ENCODE data around the gene PLIN5.

PLIN5 gene

DNA sequence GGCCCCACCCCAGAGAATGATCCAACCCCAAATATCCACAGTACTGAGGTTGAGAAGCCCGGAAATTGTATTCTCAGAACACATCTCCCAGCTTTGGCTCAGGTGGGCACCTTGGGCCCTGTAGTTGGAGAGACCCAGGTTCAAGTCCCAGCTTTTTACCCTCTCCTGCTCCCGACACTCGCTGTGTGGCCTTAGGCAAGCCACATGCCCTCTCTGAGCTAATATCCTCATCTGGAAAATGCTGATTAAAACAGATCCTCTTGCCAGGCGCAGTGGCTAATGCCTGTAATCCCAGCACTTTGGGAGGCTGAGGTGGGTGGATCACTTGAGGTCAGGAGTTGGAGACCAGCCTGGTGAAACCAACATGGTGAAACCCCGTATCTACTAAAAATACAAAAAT is 19.3 kb downstream of the PLIN5 start:
- no peak overlapping the region for H3K4me3 Mint-ChIP-seq
- no peaks in the 10 kb centered on the region for H3K9me3 Mint-ChIP-seq
- no peak overlapping the region for H3K27ac Mint-ChIP-seq

DNA sequence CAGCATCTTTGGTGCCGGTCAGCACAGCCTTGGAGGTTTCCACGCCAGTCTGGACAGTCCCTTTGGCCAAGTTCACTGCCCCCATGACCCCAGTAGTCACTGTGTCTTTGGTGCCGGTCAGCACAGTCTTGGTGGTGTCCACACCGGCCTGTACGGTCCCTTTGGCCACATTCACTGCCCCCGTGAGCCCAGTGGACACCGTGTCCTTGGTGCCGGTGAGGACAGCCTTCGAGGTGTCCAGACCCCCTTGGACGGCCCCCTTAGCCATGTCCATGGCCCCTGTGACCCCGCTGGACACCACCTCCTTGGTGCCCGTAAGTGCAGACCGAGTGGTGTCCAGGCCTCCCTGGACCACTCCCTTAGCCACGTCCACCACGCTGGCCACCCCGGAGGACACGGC is 21.8 kb downstream of the PLIN5 start:
- DNase-seq (ENCODE audit: low spot score in 2 of 2) (no peak), ATAC-seq (ENCODE audit: low read depth) (no peak)
- H3K27me3 Mint-ChIP-seq, result peaks cover 3% of the 10 kb centered on the region
- no peaks in the 10 kb centered on the region for H3K4me1 Mint-ChIP-seq
- no peaks in the 10 kb centered on the region for H3K36me3 Mint-ChIP-seq
- no peaks in the 10 kb centered on the region for H3K9me3 Mint-ChIP-seq
- H3K4me3 Mint-ChIP-seq, result no peak overlapping the region
- H3K27ac Mint-ChIP-seq, result no peak overlapping the region

More for the DNA sequence above, 19.3 kb downstream of the PLIN5 start:
- DNase-seq (ENCODE audit: low spot score in 2 of 2), result no peak
- ATAC-seq (ENCODE audit: low read depth), result no peak
- H3K27me3 Mint-ChIP-seq, result peaks cover 12% of the 10 kb centered on the region
- no peaks in the 10 kb centered on the region for H3K36me3 Mint-ChIP-seq
- H3K4me1 Mint-ChIP-seq, result no peaks in the 10 kb centered on the region

DNA sequence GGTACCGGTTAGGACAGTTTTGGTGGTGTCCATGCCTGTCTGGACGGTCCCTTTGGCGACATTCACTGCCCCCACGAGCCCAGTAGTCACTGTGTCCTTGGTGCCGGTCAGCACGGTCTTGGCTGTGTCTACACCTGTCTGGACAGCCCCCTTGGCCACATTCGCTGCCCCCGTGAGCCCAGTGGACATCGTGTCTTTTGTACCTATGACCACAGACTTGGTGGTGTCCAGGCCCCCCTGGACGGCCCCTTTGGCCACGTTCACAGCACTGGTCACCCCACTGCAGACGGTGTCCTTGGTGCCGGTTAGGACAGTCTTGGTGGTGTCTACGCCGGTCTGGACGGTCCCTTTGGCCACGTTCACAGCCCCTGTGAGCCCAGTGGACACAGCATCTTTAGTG is 23.0 kb downstream of the PLIN5 start:
- no peak for ATAC-seq (ENCODE audit: low read depth)
- Mint-ChIP-seq H3K36me3 (no peaks in the 10 kb centered on the region), H3K27me3 (peaks cover under 1% of the 10 kb centered on the region), H3K9me3 (no peaks in the 10 kb centered on the region), H3K4me1 (no peaks in the 10 kb centered on the region), H3K27ac (no peak overlapping the region), H3K4me3 (no peak overlapping the region)
- DNase-seq (ENCODE audit: low spot score in 2 of 2), result no peak

DNA sequence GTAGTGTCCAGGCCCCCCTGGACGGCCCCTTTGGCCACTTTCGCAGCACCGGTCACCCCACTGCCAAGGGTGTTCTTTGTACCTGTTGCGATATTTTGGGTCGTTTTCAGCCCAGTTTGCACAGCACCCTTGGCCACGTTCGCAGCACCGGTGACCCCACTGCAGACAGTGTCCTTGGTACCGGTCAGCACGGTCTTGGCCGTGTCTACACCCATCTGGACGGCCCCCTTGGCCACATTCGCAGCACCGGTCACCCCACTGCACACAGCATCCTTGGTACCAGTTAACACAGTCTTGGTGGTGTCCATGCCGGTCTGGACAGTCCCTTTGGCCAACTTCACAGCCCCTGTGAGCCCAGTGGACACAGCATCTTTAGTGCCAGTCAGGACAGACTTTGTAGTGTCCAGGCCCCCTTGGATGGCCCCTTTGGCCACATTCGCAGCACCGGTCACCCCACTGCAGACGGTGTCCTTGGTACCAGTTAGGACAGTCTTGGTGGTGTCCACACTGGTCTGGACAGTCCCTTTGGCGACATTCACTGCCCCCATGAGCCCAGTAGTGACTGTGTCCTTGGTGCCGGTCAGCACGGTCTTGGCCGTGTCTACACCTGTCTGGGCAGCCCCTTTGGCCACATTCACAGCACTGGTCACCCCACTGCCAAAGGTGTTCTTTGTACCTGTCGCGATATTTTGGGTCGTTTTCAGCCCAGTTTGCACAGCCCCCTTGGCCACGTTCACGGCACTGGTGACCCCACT is 23.5 kb downstream of the PLIN5 start:
- H3K4me3 Mint-ChIP-seq, result no peak overlapping the region
- no peaks in the 10 kb centered on the region for H3K36me3 Mint-ChIP-seq
- H3K9me3 Mint-ChIP-seq, result no peaks in the 10 kb centered on the region
- no peaks in the 10 kb centered on the region for H3K27me3 Mint-ChIP-seq
- ATAC-seq (ENCODE audit: low read depth) (no peak), DNase-seq (ENCODE audit: low spot score in 2 of 2) (no peak)
- H3K4me1 Mint-ChIP-seq, result no peaks in the 10 kb centered on the region
- no peak overlapping the region for H3K27ac Mint-ChIP-seq

DNA sequence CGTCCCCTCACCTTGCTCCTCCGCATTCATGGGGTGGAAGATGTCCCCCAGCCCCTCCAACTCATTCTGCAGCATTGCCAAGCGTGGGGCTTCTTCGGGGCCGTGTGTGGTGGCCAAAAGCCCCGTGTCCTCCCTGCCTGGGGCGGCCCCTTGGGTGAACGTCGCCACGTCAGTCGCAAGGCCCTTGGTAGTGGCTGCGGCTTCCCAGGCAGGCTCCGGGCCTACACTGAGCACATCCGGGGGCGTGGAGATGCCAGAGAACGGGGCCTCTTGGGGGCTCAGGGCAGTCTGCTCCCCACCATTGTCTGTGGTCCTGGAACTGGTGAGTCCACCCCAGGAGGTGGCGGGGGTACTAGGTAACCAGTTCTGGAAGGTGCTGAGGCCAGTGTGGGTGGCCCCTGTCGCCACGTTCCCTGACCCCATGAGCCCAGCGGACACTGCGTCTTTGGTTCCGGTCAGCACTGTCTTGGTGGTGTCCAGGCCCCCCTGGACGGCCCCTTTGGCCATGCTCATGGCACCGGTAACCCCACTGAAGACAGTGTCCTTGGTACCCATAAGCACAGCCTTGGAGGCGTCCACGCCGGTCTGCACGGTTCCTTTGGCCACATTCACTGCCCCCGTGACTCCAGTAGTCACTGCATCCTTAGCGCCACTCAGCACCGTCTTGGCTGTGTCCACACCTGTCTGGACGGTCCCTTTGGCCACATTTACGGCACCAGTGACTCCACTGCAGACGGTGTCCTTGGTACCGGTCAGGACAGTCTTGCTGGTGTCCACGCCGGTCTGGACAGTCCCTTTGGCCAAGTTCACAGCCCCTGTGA is 24.4 kb downstream of the PLIN5 start:
- H3K36me3 Mint-ChIP-seq, result peaks cover 7% of the 10 kb centered on the region
- peaks cover 2% of the 10 kb centered on the region for H3K9me3 Mint-ChIP-seq
- no peak overlapping the region for H3K27ac Mint-ChIP-seq
- H3K4me1 Mint-ChIP-seq, result peaks cover 3% of the 10 kb centered on the region
- no peak for DNase-seq (ENCODE audit: low spot score in 2 of 2)
- ATAC-seq (ENCODE audit: low read depth), result no peak
- no peak overlapping the region for H3K4me3 Mint-ChIP-seq
- H3K27me3 Mint-ChIP-seq, result no peaks in the 10 kb centered on the region

DNA sequence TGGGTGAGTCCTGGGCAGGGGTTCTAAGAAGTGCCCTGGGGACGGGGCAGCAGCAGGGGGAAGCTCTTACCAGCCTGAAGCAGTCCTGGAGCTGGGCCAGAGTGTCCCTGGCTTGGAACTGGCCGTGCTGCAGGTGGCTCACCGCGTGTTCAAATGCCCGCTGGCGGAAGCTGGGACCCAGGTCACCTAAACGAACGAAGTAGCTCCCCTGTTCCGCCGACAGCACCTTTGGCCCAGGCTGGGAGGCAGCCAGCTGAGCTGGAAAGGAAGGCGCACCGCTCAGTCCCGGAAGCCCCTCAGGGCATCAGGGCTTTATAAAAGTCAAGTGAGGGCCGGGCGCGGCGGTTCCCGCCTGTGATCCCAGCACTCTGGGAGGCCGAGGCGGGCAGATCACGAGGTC is 26.3 kb downstream of the PLIN5 start:
- no peak for ATAC-seq (ENCODE audit: low read depth)
- Mint-ChIP-seq H3K4me3 (no peak overlapping the region), H3K27ac (no peak overlapping the region), H3K9me3 (peaks cover 2% of the 10 kb centered on the region), H3K36me3 (peaks cover 12% of the 10 kb centered on the region), H3K27me3 (no peaks in the 10 kb centered on the region), H3K4me1 (peaks cover 3% of the 10 kb centered on the region)
- DNase-seq (ENCODE audit: low spot score in 2 of 2), result no peak

DNA sequence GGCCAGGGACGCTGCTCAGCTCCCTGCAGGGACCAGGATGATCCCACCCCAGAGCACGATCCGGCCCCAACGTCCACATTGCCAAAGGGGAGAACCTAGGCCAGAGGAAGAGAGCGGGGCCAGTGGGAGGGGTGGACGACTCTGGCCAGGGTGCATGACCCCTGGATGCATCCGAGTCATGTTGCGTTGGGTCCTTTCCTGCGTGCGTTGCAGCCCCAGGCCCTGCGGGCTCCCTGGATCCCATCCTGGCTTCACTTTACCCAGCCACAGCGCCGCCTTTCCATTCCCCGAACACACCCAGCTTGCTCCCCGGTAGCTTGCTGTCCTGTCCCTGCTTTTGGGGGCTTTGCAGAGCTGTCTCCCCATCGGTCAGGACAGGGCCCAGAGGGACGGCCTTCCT is 27.2 kb downstream of the PLIN5 start:
- Mint-ChIP-seq H3K27me3 (no peaks in the 10 kb centered on the region), H3K4me3 (no peak overlapping the region), H3K36me3 (peaks cover 12% of the 10 kb centered on the region), H3K27ac (no peak overlapping the region), H3K4me1 (peaks cover 3% of the 10 kb centered on the region), H3K9me3 (peaks cover 2% of the 10 kb centered on the region)
- DNase-seq (ENCODE audit: low spot score in 2 of 2), result no peak
- no peak for ATAC-seq (ENCODE audit: low read depth)

DNA sequence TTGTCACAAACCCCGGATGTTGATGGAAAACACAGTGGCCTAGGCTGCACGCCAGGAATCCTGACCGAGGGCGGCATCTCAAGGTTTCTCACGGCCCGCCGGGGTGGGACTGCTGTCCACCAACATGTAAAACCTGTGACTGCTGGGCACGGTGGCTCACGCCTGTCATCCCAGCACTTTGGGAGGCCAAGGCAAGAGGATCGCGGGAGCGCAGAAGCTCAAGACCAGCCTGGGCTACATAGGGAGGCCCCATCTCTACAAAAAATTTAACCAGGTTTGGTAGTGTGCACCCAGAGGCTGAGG is 27.9 kb downstream of the PLIN5 start:
- Mint-ChIP-seq H3K4me1 (peaks cover 3% of the 10 kb centered on the region), H3K27ac (no peak overlapping the region), H3K4me3 (no peak overlapping the region), H3K9me3 (peaks cover 2% of the 10 kb centered on the region), H3K36me3 (peaks cover 12% of the 10 kb centered on the region), H3K27me3 (no peaks in the 10 kb centered on the region)
- ATAC-seq (ENCODE audit: low read depth) (no peak), DNase-seq (ENCODE audit: low spot score in 2 of 2) (no peak)

DNA sequence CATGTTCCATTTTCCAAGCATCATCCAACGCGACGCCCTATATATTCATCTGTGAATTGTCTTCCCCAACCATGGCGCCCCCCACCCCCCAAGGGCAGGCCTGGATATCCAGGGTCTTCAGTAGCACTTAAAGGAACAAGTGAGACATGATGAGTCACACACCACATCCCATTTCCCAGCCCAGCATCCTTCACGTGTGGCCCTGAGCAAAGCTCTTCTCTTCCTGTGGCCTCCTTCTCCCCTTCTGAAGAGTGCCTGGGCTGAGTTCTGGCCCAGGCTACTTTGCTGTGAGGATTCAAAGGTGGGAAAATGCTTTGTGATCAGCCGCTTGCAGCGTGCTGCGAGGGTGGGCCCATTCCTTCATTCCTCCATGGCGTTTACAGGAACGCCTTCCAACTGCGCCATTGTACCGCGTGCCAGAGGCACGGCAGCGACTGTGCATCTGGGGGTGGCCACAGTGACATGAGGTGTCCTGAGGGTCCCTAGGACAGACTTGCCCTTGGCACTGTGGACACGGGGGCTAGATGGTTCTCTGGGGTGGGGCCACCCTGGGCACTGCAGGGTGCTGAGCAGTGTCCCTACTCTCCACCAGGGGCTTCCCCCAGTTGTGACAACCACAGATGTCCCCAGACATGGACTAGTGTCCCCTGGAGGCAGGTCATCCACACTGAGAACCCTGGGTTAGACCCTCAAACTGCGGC is 28.4 kb downstream of the PLIN5 start:
- Mint-ChIP-seq H3K9me3 (peaks cover 2% of the 10 kb centered on the region), H3K36me3 (peaks cover 12% of the 10 kb centered on the region), H3K27me3 (no peaks in the 10 kb centered on the region), H3K4me1 (peaks cover 3% of the 10 kb centered on the region), H3K27ac (no peak overlapping the region), H3K4me3 (no peak overlapping the region)
- DNase-seq (ENCODE audit: low spot score in 2 of 2) (no peak), ATAC-seq (ENCODE audit: low read depth) (no peak)

DNA sequence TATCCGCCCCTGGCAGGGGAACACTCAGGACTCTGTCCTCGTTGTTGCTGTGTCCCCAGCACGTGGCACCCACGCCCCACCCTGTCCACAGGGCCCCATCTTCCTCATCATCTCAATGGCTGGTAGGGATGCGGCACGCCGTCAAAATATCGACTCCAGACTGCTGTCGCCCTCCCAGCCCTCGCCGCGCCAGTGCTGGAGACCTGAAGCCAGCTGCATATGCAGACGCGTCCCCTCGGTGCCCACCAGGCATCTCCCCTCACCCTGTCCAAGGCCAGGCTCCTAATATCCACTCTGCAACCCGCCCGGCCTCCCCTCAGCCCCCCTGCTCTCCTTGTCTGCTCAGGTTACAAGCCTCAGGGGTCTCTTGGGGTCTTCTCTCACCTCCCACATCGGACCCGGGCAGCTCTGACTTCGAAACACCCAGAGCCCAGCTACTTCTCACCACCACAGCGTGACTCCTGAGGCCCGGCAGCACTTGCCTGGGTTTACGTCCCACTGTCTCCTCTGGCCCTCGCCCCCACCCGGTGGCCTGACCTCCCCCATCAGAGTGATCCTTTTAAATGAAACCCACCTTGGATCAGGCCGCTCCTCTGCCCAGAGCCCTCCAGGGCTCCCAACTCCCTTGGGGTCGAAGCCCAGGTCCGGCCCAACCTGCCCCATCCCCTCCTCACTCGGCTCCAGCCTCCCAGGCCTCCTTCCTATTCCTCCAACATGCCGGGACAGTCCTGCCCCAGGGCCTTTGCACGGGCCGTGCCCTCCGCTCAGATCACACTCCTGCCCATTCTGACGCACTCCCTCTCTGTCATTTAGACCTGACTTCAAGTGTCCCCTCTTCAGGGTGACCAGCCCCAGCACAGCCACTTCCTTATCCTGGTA is 29.2 kb downstream of the PLIN5 start:
- no peak for DNase-seq (ENCODE audit: low spot score in 2 of 2)
- Mint-ChIP-seq H3K9me3 (peaks cover 2% of the 10 kb centered on the region), H3K27ac (no peak overlapping the region)

DNA sequence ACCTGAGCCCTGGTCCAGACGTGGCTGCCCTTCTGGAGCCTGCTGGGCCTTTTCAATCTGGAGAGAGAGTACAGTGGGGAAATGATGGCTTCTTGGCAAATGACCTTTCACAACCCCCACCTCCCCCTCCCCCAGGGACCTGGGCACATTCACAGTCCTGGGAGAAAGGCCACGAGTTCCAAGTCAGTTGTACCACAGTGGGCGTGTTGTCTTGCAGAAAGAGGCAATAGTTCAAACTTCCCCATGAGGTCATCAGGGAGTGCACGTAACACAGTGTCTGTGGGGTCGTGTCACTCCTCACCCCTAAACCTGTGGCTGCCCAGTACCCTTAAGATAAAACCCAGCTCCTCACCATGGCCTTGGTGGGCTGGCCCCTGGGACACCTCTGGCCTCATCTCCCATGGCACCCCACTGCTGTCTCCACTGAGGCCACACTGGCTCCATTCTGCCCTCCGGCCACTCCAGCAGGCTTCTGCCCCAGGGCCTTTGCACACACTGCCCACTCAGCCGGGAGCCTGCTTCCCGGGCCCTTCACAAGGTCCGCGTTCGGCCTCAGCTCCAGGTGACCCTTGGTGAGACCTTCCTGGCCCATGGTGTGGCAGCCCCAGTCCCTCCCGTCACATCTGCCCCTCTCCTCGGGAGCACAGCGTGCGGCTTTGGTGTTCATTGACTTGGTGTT is 30.0 kb downstream of the PLIN5 start:
- no peak for ATAC-seq (ENCODE audit: low read depth)
- Mint-ChIP-seq H3K4me1 (peaks cover 3% of the 10 kb centered on the region), H3K27ac (no peak overlapping the region)

More for the DNA sequence above, 29.2 kb downstream of the PLIN5 start:
- H3K27me3 Mint-ChIP-seq, result no peaks in the 10 kb centered on the region
- peaks cover 3% of the 10 kb centered on the region for H3K4me1 Mint-ChIP-seq
- H3K4me3 Mint-ChIP-seq, result no peak overlapping the region
- no peak for ATAC-seq (ENCODE audit: low read depth)
- peaks cover 12% of the 10 kb centered on the region for H3K36me3 Mint-ChIP-seq

DNA sequence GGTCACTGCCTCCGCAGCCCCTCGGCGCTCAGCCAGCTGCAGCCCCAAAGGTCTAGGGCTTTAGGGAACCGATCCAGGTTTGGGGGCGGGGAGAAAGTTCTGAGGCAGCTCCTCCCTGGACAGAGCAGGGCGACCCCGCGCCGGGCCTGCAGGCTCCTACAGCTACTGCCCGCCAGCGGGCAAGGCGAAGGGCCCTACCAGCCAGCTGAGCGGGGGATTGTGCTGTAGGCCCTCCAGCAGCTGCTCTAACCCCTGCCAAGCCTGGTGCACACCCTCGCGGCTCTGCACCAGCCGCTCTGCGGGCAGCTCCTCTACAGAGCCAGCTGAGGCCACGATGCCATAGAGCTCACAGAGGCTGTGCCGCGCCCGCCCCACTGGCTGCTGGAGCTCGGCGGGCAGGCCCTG is 30.7 kb downstream of the PLIN5 start:
- H3K27ac Mint-ChIP-seq, result no peak overlapping the region
- H3K4me1 Mint-ChIP-seq, result peaks cover 3% of the 10 kb centered on the region
- no peak for ATAC-seq (ENCODE audit: low read depth)
- DNase-seq (ENCODE audit: low spot score in 2 of 2), result no peak
- H3K36me3 Mint-ChIP-seq, result peaks cover 20% of the 10 kb centered on the region
- H3K4me3 Mint-ChIP-seq, result no peak overlapping the region
- peaks cover 2% of the 10 kb centered on the region for H3K9me3 Mint-ChIP-seq
- no peaks in the 10 kb centered on the region for H3K27me3 Mint-ChIP-seq

More for the DNA sequence above, 30.0 kb downstream of the PLIN5 start:
- Mint-ChIP-seq H3K36me3 (peaks cover 14% of the 10 kb centered on the region), H3K27me3 (no peaks in the 10 kb centered on the region), H3K9me3 (peaks cover 2% of the 10 kb centered on the region), H3K4me3 (no peak overlapping the region)
- DNase-seq (ENCODE audit: low spot score in 2 of 2), result no peak

DNA sequence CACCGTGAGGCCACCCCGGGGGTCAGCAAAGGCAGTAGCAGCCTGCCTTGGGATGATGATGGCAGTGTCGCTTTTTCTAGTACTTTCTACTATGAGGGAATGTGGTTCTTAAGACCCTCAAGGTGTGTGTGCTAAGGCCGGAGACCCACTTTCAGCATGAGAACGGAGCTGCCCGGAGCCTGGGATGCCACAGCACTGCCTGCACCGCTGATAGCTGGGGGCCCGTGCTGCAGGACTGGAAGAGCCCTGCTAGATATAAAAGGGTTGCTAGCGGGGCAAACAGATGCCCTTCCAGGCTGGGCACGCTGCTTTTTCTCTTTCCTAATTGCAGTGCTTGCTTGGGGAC is 31.2 kb downstream of the PLIN5 start:
- peaks cover 20% of the 10 kb centered on the region for H3K36me3 Mint-ChIP-seq
- H3K27me3 Mint-ChIP-seq, result no peaks in the 10 kb centered on the region
- H3K4me1 Mint-ChIP-seq, result peaks cover 3% of the 10 kb centered on the region
- no peak overlapping the region for H3K4me3 Mint-ChIP-seq
- no peak overlapping the region for H3K27ac Mint-ChIP-seq
- DNase-seq (ENCODE audit: low spot score in 2 of 2) (no peak), ATAC-seq (ENCODE audit: low read depth) (no peak)
- peaks cover 2% of the 10 kb centered on the region for H3K9me3 Mint-ChIP-seq
